22Rv1 (cell line): ENCODE results near the gene BCKDHA.

Source experiments
- H3K27ac ChIP-seq: fragments of 450-650 bp; 2 replicates; pipeline ENCODE4 v1.5.1; 2017
- ZFX ChIP-seq: fragments of 450-650 bp; IDR thresholded peaks from 2 replicates; pipeline ENCODE4 v1.6.1; 2017; ENCODE audit warnings: antibody characterized with exemption, borderline replicate concordance
- TF ChIP-seq, protein P1 (sequence below): fragments of 450-650 bp; IDR thresholded peaks from 2 replicates; pipeline ENCODE4 v1.5.1; 2017; ENCODE audit warnings: mild to moderate bottlenecking

The BCKDHA gene

DNA sequence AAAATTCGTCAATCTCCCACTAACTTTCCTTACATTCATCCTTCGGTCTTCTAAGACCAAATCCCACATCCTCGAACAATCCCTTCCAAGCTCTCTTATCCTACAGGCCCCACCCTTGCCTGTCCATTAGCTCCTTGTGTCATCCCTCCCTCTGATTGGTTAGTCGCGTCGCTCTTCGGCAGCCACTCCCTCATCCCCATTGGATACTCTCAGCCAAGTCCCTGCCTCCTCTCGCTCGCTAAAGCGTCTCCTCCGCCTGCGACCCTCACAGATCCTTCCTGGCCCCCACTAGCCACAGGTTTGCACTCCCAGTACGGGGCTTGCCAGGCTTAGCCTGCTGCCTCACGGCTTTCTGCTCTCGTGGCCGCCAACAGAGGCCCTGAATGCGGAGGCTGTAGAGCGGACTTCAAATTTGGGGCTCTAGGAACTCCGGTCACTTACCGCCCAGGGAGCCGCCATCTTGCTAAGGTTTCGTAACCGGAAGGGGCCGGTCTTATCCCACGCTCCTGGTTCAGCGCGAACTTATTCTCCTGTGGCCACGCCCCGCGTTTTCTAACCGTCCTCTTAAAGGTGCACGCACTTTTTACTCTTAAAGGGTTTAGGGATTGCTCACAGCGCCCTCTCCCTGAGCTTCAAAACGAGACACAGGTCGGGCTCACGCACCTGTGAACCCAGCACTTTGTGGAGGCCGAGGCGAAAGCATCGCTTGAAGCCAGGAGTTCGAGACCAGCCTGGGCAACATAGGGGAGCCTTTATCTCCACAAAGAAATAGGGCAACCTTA lies 42.0 kb downstream of the BCKDHA start, which contains the start of gene DMAC2:
Gene DMAC2 (minus strand): TSS at position 472 of the 782 bp plus-strand sequence. CDS start 13 bp downstream, at position 459.
- H3K27ac ChIP-seq, result peak within 1 kb of the TSS; percentile 84
- no peak for TF ChIP-seq ZFX
- TF ChIP-seq, protein P1, sequence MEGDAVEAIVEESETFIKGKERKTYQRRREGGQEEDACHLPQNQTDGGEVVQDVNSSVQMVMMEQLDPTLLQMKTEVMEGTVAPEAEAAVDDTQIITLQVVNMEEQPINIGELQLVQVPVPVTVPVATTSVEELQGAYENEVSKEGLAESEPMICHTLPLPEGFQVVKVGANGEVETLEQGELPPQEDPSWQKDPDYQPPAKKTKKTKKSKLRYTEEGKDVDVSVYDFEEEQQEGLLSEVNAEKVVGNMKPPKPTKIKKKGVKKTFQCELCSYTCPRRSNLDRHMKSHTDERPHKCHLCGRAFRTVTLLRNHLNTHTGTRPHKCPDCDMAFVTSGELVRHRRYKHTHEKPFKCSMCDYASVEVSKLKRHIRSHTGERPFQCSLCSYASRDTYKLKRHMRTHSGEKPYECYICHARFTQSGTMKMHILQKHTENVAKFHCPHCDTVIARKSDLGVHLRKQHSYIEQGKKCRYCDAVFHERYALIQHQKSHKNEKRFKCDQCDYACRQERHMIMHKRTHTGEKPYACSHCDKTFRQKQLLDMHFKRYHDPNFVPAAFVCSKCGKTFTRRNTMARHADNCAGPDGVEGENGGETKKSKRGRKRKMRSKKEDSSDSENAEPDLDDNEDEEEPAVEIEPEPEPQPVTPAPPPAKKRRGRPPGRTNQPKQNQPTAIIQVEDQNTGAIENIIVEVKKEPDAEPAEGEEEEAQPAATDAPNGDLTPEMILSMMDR, result peak; percentile 76

DNA sequence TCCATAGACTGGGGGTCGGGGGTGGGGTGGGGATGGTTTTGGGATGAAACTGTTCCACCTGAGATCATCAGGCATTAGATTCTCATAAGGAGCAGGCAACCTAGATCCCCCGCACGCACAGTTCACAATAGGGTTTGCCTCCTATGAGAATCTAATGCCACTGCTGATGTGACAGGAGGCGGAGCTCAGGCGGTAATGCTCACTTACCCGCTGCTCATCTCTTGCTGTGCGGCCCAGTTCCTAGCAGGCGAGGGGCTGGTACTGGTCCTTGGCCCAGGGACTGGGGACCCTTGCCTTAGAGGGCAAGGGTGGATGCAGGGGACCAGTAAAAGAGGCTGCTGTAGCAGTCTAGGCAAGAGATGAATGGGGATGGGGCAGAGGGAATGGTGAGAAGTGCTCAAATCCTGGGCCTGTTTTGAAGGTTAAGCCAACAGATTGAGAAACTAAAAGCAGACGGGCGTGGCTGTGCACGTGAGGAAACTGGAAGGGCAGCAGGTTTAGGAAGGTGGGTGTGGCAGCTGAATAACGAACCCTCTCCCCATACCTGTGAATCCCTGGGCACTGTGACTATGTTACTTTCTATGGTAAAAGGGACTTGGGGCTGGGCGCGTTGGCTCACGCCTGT lies 43.8 kb downstream of the BCKDHA start:
- no peak for TF ChIP-seq ZFX
- TF ChIP-seq, protein P1, result no peak
- H3K27ac ChIP-seq, result no peak overlapping the region

DNA sequence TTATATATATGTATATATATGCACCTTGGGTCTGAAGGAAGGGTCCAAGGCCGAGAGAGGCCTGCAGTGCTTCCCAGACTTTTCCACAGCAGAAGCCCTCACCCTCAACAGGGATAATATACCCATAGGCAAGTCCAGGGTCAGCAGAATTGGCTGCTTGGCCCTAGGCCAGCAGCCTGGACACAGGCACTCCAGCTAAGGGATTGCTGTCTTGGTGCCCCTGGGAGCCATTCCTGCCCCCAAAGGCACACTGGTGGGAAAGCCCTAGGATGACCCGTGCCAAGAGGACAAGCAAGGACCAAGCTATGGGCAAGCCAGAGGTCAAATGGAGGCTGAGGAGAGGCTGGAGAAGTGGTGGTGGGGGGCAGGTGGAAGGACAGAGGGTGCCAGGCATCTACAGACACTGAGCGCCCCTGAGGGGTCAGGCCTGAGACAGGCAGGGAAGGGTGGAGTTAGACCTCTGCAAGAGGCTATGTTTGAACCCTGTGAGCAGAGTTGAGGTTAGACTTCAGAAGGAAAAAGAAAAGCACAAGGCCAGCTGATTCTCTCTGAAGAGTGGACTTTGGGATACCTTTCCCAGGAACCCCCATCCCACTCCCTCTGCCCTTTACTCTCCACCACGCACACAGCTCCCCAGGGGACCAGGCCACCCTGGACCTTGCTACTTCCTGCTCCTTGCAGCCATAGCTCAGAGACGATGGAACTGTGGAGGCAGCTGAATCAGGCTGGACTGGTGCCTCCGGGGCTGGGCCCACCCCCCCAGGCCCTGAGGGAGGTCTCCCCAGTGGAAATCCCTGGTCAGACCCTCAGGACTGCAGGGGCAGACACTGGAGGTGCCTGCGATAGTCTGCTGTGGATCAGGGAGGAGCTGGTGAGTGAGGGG lies 45.1 kb downstream of the BCKDHA start, which contains the start of gene ERICH4:
Gene ERICH4 (plus strand): TSS at position 684 of the 883 bp plus-strand sequence. CDS start 14 bp downstream, at position 698.
- no peak for TF ChIP-seq ZFX
- TF ChIP-seq, protein P1, result no peak
- no peak within 1 kb of the TSS for H3K27ac ChIP-seq

DNA sequence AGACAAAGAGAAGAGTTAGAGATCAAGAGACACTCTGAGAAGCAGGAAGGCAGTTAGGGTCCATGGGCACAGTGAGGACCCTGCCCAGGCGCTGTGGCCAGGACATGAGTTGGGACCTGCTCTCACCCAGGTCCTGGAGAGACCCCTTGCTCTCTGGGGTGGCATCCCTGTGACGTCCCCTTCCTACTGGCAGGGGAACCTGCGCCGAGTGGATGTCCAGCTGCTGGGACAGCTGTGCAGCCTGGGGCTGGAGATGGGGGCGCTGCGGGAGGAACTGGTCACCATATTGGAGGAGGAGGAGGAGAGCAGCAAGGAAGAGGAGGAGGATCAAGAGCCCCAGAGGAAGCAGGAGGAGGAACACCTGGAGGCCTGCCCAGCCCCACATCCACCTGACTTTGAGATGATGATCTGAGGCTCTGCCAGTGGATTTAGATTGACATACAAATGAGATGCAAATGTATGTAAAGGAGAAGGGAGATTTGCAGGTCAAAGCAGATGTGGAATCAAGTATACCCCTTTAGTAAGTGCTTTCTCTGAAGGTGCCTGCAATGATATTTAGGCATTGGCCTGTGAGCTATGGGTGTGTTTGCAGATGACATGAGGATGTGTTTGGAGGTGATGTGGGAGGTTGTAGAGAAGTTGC lies 46.3 kb downstream of the BCKDHA start:
- H3K27ac ChIP-seq, result no peak overlapping the region
- TF ChIP-seq, protein P1, result no peak
- no peak for TF ChIP-seq ZFX

DNA sequence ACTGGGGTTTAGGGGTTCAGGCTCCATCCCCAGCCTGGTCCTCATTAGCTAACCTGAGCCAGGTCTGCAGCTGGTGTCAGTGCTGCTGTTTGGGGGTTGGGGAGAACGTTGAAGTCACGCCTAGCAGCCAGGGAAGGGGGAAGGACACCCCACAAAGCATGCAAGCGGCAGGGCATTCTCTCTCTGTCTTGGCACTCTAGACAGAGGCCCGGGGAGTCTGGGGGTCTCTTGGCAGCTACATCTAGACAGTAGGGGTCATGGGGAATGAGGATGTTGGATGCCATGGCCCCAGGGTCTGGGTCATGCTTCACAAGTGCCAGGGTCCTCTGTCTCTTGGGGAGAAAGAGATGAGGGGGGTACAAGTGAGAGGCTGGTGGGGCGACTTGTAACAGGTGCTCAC lies 48.0 kb downstream of the BCKDHA start:
- TF ChIP-seq, protein P1, result no peak
- TF ChIP-seq ZFX, result no peak
- H3K27ac ChIP-seq, result no peak overlapping the region

DNA sequence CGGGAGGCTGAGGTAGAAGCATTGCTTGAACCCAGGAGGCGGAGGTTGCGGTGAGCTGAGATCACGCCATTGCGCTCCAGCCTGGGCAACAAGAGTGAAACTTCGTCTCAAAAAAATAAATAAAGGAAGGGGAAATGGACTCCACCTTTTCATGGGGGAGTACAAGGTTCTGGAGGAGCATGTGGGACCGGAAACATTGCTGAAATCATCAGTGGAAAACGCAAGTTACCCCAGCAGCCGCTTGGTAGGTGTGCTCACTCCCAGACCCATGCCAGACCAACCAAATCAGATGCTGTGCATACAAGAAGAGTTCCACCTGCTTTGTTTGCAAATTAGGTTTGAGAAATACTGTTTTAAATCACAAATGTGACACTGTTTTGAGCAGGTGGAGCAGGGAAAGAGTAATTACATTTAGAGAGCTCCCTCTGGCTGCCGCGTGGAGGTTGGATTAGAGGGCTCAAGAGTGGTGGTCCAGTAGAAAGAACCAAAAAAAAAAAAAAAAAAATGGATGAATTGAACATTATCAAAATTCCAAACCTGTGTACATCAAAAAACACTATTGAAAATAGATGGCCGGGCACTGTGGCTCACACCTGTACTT lies 50.2 kb downstream of the BCKDHA start:
- H3K27ac ChIP-seq, result no peak overlapping the region
- TF ChIP-seq, protein P1, result no peak
- no peak for TF ChIP-seq ZFX
